KMS-11 (cell line): ENCODE results near the gene DPF3.

Source experiments
- H2AFZ ChIP-seq: fragments of 200-600 bp; sonication (generic); 2 replicates; pipeline ENCODE4 v1.6.1; 2016; ENCODE audit warnings: antibody characterized with exemption, mixed run types, low read depth
- H3K27ac ChIP-seq: fragments of 200-600 bp; sonication (generic); 2 replicates; pipeline ENCODE4 v1.6.1; 2016; ENCODE audit warnings: mild to moderate bottlenecking, mixed run types
- H3K27me3 ChIP-seq: fragments of 200-600 bp; sonication (generic); 2 replicates; pipeline ENCODE4 v1.6.1; 2017; ENCODE audit warnings: mild to moderate bottlenecking, low read depth, mixed run types, moderate library complexity; ENCODE audit not compliant: insufficient read depth
- H3K36me3 ChIP-seq: fragments of 200-600 bp; sonication (generic); 2 replicates; pipeline ENCODE4 v1.6.1; 2017; ENCODE audit warnings: mild to moderate bottlenecking, mixed run types; ENCODE audit not compliant: insufficient read depth
- H3K4me1 ChIP-seq: fragments of 200-600 bp; sonication (generic); 2 replicates; pipeline ENCODE4 v1.6.1; 2016; ENCODE audit warnings: mild to moderate bottlenecking, low read depth, mixed run types; ENCODE audit not compliant: poor library complexity, severe bottlenecking
- H3K4me2 ChIP-seq: fragments of 200-600 bp; sonication (generic); 2 replicates; pipeline ENCODE4 v1.7.0; 2016; ENCODE audit warnings: mild to moderate bottlenecking, mixed run types
- H3K4me3 ChIP-seq: fragments of 200-600 bp; sonication (generic); IDR thresholded peaks from 2 replicates; pipeline ENCODE4 v1.6.1; 2017; ENCODE audit warnings: low read depth, low read length, mixed read lengths; ENCODE audit not compliant: insufficient read depth
- H3K79me2 ChIP-seq: fragments of 200-600 bp; sonication (generic); 2 replicates; pipeline ENCODE4 v1.6.1; 2016; ENCODE audit warnings: low read depth, mixed run types; ENCODE audit not compliant: insufficient read depth
- H3K9ac ChIP-seq: fragments of 200-600 bp; sonication (generic); 2 replicates; pipeline ENCODE4 v1.6.1; 2016; ENCODE audit warnings: mild to moderate bottlenecking, mixed run types
- H4K20me1 ChIP-seq: fragments of 200-600 bp; sonication (generic); 2 replicates; pipeline ENCODE4 v1.6.1; 2016; ENCODE audit warnings: mild to moderate bottlenecking, mixed run types; ENCODE audit not compliant: insufficient read depth
- TF ChIP-seq, protein P1 (sequence below): fragments of 200-600 bp; sonication (generic); conservative IDR thresholded peaks from 2 replicates; pipeline ENCODE4 v1.6.1; 2017; ENCODE audit warnings: low read depth, mild to moderate bottlenecking, antibody characterized with exemption, low read length, moderate library complexity, mixed read lengths

DPF3 gene

DNA sequence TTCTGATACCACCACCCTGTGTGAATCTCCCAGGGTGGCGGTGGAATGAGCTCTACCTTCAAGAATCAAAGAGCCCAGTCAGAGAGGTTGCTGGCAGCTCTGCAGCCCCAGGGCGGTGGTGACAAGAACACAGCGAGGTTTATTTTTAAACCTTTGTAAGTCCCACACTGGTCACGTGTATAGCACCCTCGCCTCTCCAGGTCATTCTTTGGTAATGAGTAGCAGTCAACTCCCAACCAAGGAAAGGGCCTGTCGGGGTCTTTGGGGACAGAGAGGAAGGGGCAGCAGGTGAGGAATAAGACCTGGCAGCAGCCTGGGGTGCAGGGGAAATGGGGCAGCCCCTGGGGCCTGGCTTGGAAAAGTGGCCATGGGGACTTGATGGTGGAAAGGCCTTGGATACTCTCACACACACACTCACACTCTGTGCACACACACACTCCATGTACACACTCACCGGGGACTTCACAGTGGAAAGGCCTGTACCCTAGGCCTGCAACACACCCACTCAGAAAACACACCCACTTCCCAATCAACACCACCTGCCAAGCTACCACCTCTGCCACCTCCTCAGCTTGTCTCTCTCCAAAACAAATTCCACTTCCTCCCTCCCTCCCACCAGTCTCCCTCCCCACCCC is 178.6 kb downstream of the DPF3 start:
- Histone ChIP-seq H3K4me1 (no peaks in the 10 kb centered on the region), H3K4me2 (no peak overlapping the region), H3K4me3 (no peak overlapping the region), H3K27ac (no peak overlapping the region), H2AFZ (no peak overlapping the region), H3K27me3 (no peaks in the 10 kb centered on the region), H3K79me2 (no peaks in the 10 kb centered on the region), H3K36me3 (no peaks in the 10 kb centered on the region), H4K20me1 (no peaks in the 10 kb centered on the region), H3K9ac (no peak overlapping the region)
- TF ChIP-seq, protein P1, sequence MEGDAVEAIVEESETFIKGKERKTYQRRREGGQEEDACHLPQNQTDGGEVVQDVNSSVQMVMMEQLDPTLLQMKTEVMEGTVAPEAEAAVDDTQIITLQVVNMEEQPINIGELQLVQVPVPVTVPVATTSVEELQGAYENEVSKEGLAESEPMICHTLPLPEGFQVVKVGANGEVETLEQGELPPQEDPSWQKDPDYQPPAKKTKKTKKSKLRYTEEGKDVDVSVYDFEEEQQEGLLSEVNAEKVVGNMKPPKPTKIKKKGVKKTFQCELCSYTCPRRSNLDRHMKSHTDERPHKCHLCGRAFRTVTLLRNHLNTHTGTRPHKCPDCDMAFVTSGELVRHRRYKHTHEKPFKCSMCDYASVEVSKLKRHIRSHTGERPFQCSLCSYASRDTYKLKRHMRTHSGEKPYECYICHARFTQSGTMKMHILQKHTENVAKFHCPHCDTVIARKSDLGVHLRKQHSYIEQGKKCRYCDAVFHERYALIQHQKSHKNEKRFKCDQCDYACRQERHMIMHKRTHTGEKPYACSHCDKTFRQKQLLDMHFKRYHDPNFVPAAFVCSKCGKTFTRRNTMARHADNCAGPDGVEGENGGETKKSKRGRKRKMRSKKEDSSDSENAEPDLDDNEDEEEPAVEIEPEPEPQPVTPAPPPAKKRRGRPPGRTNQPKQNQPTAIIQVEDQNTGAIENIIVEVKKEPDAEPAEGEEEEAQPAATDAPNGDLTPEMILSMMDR, result no peak

DNA sequence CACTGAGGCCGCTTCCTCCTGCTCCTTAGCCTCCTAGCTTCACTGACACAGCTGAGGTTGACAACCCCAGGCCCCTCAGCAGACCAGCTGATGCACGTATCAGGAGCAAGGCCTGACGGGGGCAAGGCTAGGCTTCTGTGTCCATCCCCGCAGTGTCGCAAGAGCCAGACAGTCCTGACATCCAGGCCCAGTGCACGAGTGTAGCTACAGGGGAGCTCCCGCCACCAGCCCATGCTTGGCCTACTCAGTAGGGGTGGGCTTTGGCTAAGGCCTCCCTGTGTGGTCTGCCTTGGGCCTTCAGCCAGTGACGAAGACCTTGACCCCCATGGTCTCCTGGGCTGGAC is 179.1 kb downstream of the DPF3 start:
- H3K79me2 ChIP-seq, result no peaks in the 10 kb centered on the region
- H3K36me3 ChIP-seq, result no peaks in the 10 kb centered on the region
- H3K27me3 ChIP-seq, result no peaks in the 10 kb centered on the region
- no peak overlapping the region for H3K27ac ChIP-seq
- TF ChIP-seq, protein P1, result no peak
- H3K4me2 ChIP-seq, result no peak overlapping the region
- no peaks in the 10 kb centered on the region for H4K20me1 ChIP-seq
- H3K4me1 ChIP-seq, result no peaks in the 10 kb centered on the region
- no peak overlapping the region for H2AFZ ChIP-seq
- H3K9ac ChIP-seq, result no peak overlapping the region
- H3K4me3 ChIP-seq, result no peak overlapping the region

DNA sequence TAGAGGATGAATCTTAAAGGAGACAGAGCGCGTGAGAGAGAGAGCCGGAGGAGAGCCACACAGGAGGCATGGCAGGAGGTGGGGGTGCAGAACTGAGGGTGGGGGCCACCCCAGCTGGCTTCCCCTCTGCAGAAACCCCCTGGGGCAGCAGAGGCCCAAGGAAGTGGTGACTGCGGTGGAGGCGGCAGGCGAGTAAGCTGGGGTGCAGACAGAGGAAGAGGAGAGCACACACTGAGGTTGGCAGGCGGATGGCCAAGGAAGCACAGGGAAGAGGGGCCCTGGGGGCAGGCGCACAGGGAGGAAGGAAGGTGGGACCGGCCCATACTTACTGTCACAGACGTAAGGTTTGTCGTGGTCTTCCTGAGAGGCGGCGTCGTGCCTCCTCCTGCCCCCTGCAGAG is 179.8 kb downstream of the DPF3 start:
- Histone ChIP-seq H4K20me1 (no peaks in the 10 kb centered on the region), H3K4me3 (no peak overlapping the region), H3K36me3 (no peaks in the 10 kb centered on the region), H3K9ac (no peak overlapping the region), H3K4me2 (no peak overlapping the region), H3K4me1 (no peaks in the 10 kb centered on the region), H3K27ac (no peak overlapping the region), H2AFZ (no peak overlapping the region), H3K27me3 (no peaks in the 10 kb centered on the region), H3K79me2 (no peaks in the 10 kb centered on the region)
- TF ChIP-seq, protein P1, result no peak

DNA sequence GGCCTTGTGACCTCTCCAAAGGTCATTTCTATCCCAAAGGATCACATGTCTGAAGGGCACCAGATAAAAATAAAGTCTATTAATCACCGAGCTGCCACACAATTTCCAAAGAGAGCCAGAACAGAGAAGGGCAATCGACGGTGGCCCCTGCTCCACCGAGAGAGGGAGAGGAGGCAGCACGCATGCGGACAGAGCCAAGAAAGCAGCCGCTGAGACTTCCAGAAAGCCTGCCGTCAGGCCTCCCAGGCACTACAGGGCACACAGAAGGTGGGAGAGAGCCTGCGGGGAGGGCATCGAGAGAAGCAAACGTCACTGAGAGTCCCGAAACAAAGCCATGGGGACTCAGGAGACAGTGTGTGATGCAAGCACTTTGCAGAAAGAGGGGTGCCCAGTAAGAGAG is 182.0 kb downstream of the DPF3 start:
- Histone ChIP-seq H3K4me2 (no peak overlapping the region), H2AFZ (no peak overlapping the region), H3K4me1 (no peaks in the 10 kb centered on the region)

More for the DNA sequence above, 182.0 kb downstream of the DPF3 start:
- no peaks in the 10 kb centered on the region for H3K79me2 ChIP-seq
- TF ChIP-seq, protein P1, result no peak
- H3K36me3 ChIP-seq, result no peaks in the 10 kb centered on the region
- no peak overlapping the region for H3K9ac ChIP-seq
- H3K27me3 ChIP-seq, result no peaks in the 10 kb centered on the region
- H3K4me3 ChIP-seq, result no peak overlapping the region
- no peak overlapping the region for H3K27ac ChIP-seq
- no peaks in the 10 kb centered on the region for H4K20me1 ChIP-seq
